HL-60 (cell line): ENCODE data around the gene SNRK.

Source experiments
- DNase-seq, 2 experiments: peaks; one replicate each; pipeline ENCODE4 v3.0.0-alpha.2; 2010 to 2020; ENCODE audit warnings: low read depth in 1 of 2, low spot score in 1 of 2
- H3K27ac ChIP-seq: fragments of 250-450 bp; sonication (Bioruptor Pico); replicated peaks from 2 replicates; pipeline ENCODE4 v1.5.1; 2020; ENCODE audit warnings: mild to moderate bottlenecking, moderate library complexity
- H3K27me3 ChIP-seq: fragments of 250-450 bp; sonication (Bioruptor Pico); 2 replicates; pipeline ENCODE4 v1.5.1; 2021; ENCODE audit warnings: mild to moderate bottlenecking, moderate library complexity; ENCODE audit not compliant: insufficient read depth, poor library complexity, severe bottlenecking
- H3K4me3 ChIP-seq: replicated peaks from 2 replicates; pipeline ENCODE4 v1.5.1; 2011; ENCODE audit warnings: mild to moderate bottlenecking, control low read depth, low read length; ENCODE audit not compliant: insufficient read depth
- GABPA ChIP-seq: IDR thresholded peaks from 2 replicates; pipeline ENCODE4 v1.6.1; 2012; ENCODE audit warnings: low read depth
- POLR2AphosphoS5 ChIP-seq: IDR thresholded peaks from 2 replicates; pipeline ENCODE4 v1.6.1; 2012; ENCODE audit warnings: low read depth
- SPI1 ChIP-seq: IDR thresholded peaks from 2 replicates; pipeline ENCODE4 v1.6.1; 2012; ENCODE audit warnings: low read depth, mild to moderate bottlenecking, borderline replicate concordance
- TF ChIP-seq, protein P1 (sequence below): IDR thresholded peaks from one replicate; pipeline ENCODE4 v1.5.1; 2011; ENCODE audit warnings: low read length, control low read depth, inconsistent platforms; ENCODE audit not compliant: insufficient read depth
- TF ChIP-seq, protein P2 (sequence below): IDR thresholded peaks from 2 replicates; pipeline ENCODE4 v1.6.1; 2012; ENCODE audit warnings: low read depth; ENCODE audit not compliant: insufficient replicate concordance

Gene SNRK

DNA sequence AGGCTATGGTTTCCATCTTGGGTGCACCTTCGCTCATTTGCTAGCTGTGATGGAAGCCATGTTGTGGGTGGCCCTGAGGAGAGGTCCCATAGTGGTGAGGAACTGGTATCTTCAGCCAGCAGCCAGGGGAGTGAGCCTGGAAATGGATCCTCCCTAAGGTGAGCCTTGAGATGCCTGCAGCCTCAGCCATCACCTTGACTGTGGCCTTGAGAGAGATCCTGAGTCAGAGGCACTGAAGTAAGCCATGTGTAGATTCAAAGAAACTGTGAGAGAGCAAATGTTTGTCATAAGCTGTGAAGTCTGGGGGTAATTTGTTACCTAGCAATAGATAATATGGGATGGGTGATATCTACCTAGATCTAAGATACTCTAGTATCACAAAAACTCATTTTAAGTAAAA lies 105.3 kb downstream of the SNRK start:
- DNase-seq, result no peak
- no peak overlapping the region for H3K4me3 ChIP-seq
- no peaks in the 10 kb centered on the region for H3K27me3 ChIP-seq
- TF ChIP-seq SPI1, result no peak
- TF ChIP-seq, protein P1, sequence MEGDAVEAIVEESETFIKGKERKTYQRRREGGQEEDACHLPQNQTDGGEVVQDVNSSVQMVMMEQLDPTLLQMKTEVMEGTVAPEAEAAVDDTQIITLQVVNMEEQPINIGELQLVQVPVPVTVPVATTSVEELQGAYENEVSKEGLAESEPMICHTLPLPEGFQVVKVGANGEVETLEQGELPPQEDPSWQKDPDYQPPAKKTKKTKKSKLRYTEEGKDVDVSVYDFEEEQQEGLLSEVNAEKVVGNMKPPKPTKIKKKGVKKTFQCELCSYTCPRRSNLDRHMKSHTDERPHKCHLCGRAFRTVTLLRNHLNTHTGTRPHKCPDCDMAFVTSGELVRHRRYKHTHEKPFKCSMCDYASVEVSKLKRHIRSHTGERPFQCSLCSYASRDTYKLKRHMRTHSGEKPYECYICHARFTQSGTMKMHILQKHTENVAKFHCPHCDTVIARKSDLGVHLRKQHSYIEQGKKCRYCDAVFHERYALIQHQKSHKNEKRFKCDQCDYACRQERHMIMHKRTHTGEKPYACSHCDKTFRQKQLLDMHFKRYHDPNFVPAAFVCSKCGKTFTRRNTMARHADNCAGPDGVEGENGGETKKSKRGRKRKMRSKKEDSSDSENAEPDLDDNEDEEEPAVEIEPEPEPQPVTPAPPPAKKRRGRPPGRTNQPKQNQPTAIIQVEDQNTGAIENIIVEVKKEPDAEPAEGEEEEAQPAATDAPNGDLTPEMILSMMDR, result no peak
- TF ChIP-seq POLR2AphosphoS5, result no peak
- TF ChIP-seq GABPA, result no peak
- TF ChIP-seq, protein P2, sequence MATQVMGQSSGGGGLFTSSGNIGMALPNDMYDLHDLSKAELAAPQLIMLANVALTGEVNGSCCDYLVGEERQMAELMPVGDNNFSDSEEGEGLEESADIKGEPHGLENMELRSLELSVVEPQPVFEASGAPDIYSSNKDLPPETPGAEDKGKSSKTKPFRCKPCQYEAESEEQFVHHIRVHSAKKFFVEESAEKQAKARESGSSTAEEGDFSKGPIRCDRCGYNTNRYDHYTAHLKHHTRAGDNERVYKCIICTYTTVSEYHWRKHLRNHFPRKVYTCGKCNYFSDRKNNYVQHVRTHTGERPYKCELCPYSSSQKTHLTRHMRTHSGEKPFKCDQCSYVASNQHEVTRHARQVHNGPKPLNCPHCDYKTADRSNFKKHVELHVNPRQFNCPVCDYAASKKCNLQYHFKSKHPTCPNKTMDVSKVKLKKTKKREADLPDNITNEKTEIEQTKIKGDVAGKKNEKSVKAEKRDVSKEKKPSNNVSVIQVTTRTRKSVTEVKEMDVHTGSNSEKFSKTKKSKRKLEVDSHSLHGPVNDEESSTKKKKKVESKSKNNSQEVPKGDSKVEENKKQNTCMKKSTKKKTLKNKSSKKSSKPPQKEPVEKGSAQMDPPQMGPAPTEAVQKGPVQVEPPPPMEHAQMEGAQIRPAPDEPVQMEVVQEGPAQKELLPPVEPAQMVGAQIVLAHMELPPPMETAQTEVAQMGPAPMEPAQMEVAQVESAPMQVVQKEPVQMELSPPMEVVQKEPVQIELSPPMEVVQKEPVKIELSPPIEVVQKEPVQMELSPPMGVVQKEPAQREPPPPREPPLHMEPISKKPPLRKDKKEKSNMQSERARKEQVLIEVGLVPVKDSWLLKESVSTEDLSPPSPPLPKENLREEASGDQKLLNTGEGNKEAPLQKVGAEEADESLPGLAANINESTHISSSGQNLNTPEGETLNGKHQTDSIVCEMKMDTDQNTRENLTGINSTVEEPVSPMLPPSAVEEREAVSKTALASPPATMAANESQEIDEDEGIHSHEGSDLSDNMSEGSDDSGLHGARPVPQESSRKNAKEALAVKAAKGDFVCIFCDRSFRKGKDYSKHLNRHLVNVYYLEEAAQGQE, result no peak
- no peak overlapping the region for H3K27ac ChIP-seq

DNA sequence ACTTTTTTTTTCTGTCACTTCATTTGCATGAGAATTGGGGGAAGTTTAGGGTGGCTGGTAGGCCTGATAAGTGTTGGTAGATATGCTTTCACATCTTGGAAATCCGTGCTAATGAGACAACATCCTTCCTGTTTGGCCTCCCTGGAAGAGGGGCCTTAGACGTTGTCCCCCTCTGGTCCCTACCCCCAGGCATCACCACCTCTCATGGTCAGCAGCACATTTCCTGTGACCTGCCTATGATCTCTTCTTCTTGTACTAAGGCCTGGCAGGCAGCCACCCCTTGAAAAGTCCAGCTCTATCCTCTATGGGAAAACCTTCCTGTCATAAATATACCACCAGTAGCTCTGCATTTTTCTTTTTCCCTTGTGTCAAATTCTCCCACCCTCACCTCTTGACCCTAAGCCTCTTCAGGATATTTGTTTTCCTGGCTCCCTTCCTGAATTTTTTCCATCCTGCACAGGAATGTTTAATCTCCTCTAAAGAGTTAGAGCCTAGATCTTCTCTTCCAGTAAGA lies 107.8 kb downstream of the SNRK start:
- no peak for TF ChIP-seq POLR2AphosphoS5
- no peak overlapping the region for H3K4me3 ChIP-seq
- no peaks in the 10 kb centered on the region for H3K27me3 ChIP-seq
- H3K27ac ChIP-seq, result no peak overlapping the region
- no peak for DNase-seq

DNA sequence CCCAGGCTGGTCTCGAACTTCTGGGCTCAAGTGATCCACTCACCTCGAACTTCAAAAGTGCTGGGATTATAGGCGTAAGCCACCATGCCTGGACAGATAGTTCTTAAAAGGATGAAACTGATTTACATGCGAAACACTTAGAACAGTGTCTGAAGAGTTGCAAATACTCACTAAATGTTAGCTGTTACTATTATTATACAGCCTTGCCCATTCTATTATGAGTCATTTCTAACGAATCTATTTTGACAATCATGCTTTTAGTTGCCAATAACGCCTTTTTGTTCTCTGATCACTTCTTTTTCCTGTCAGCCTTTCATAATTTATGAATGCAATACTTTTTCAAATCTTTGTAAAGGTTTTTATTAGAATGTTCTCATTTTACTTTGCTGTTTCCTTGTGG lies 112.7 kb downstream of the SNRK start:
- Histone ChIP-seq H3K27ac (no peak overlapping the region), H3K27me3 (no peaks in the 10 kb centered on the region), H3K4me3 (no peak overlapping the region)
- DNase-seq, result no peak
- TF ChIP-seq, protein P2, result no peak
- TF ChIP-seq SPI1 (no peak), GABPA (no peak), POLR2AphosphoS5 (no peak)
- TF ChIP-seq, protein P1, result no peak

DNA sequence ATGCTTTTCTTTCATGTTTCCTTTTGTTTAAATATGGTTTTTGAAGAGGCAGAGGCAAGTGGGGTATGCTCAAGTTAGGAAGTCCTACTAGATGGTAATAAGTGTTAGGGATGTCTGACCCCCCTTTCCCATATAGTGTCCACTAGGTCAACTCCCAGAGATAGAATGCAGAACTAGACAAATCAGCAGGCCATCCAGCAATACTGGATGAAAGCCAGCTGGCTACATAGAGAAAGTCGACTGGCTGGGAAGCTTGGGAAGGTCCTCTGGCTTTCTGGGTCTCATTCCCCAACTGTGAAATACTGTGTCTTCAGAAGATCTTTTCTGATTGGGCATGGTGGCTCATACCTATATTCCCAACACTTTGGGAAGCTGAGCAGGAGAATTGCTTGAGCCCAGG lies 113.8 kb downstream of the SNRK start:
- Histone ChIP-seq H3K27me3 (no peaks in the 10 kb centered on the region), H3K4me3 (no peak overlapping the region), H3K27ac (no peak overlapping the region)
- TF ChIP-seq, protein P2, result no peak
- TF ChIP-seq, protein P1, result no peak
- TF ChIP-seq SPI1 (no peak), GABPA (no peak), POLR2AphosphoS5 (no peak)
- DNase-seq, result no peak
